ENCODE data around the gene TMEM163. TPM values are rescaled to one million over a fixed set of nuclear protein-coding genes. Genes with fewer than 3 reads are reported as not detected.
A peak's percentile ranks its signal among the peaks of the same experiment; 100 is the strongest.
"Not testable (repeated sequence)": the region's sequence is repeated elsewhere in the genome, so short reads cannot be mapped to it uniquely, and the experiment has no call there.

Gene TMEM163
- 0.04 TPM in 1 of 2 replicates, not detected in the other for total RNA-seq (2014; rRNA removed; shearing (Covaris generic))

DNA sequence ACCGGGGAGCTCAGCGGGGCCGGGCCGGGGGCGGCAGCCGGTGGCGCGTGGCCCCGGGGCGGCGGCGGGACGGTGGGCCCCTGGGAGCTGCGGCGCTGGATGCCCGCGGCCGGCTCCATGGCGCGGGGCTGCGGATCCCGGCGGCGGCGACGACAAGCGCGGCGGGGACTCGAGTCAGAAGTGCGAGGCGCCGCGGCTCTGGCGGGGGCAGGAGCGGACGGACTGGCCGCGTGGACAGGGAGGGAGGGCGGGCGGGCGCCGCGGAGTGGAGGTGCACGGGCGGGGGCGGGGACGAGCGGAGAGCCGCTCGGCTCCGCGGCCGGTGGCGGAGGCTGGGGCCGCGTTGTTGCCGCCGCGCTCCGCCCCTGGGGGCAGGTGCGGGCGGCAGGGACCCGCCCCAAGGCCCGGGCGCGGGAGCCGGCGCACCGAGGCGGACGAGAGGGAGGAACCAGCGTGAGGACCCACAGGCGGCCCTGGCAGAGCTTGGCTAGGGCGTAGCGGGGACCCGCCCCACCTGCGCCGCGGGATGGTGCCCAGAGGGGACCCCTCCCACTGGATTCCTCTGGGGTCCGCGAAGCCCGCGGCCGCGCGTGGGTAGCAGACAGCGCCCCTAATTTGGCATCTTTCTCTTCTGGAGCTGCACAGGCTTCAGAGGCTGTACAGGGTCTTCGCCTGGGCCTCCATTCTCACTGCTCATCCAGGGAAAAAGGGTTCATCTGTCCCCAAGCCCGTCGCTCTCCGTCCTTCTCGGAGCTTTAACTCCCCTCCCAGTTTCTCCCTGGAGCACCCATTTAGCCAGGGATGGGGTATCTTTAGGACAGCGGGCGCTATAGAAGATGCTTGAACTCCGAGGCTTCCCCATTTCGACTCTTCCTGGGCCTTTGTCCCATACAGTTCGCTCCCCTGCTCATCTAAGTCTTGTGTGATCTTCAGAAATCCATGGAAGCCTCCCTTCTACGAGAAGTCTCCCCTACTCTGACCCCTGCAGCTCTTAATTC lies at the start of gene TMEM163:
Gene TMEM163, minus strand, starts transcription at position 184 of the 998 bp plus-strand sequence.
- no peak for DNase-seq
- Histone ChIP-seq H3K4me1 (no peaks in the 10 kb centered on the region), H3K9me3 (replicated peaks) (no peaks in the 10 kb centered on the region), H3K36me3 (no peaks in the 10 kb centered on the region), H3K27ac (no peak within 1 kb of the TSS), H3K4me3 (no peak within 1 kb of the TSS), H3K27me3 (peaks cover 10% of the 10 kb centered on the region; the same call in 1 of the 2 replicates)

GRCh38 chr2:134766583-134766982 lies 47.8 kb upstream of the TMEM163 start:
- H3K4me3 ChIP-seq = no peak overlapping the region
- H3K27me3 ChIP-seq = no peaks in the 10 kb centered on the region
- H3K4me1 ChIP-seq = no peaks in the 10 kb centered on the region
- H3K27ac ChIP-seq = no peak overlapping the region
- no peaks in the 10 kb centered on the region for H3K36me3 ChIP-seq
- H3K9me3 ChIP-seq (replicated peaks) = no peaks in the 10 kb centered on the region
- DNase-seq = no peak

DNA sequence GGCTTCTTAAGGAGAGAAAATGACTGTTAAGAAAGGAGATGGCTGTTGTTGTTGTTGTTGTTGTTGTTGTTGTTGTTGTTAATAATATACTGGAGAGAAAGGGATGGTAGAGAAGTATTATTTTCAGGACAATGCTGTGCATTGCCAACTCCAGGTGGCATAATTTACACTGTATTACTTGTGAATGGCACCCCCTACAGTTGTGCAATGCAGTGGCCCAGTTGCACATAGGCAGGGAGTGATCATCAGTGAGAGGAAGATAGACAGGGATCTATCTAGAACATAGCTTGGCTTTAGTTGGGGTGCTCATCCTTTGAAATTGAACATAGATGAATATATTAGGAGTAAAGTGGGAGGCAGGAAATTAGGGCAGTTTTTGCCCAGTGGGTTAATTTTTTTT lies 47.2 kb upstream of the TMEM163 start:
- DNase-seq = no peak

DNA sequence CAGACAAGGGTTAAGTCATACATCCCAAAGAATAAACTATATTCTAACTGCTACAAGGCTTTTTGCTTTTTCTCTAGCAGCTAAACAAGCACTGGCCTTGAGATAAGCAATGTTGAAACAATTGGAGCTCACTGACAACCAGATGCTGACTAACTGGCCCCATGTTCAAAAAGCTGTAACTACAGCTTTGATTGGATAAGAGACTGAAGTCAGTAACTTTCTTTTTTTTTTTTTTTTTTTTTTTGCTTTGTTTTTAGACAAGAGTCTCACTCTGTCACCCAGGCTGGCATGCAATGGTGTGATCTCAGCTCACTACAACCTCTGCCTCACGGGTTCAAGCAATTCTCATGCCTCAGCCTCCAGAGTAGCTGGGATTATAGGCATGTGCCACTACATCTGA lies 45.4 kb upstream of the TMEM163 start:
- DNase-seq = no peak
- H3K36me3 ChIP-seq = no peaks in the 10 kb centered on the region
- H3K27ac ChIP-seq = no peak overlapping the region

More for the DNA sequence above, 47.2 kb upstream of the TMEM163 start:
- H3K4me3 ChIP-seq = no peak overlapping the region
- no peaks in the 10 kb centered on the region for H3K36me3 ChIP-seq
- no peaks in the 10 kb centered on the region for H3K9me3 ChIP-seq (replicated peaks)
- no peaks in the 10 kb centered on the region for H3K27me3 ChIP-seq
- no peaks in the 10 kb centered on the region for H3K4me1 ChIP-seq
- no peak overlapping the region for H3K27ac ChIP-seq

GRCh38 chr2:134763164-134763710 lies 44.4 kb upstream of the TMEM163 start:
- H3K36me3 ChIP-seq = no peaks in the 10 kb centered on the region
- no peak overlapping the region for H3K27ac ChIP-seq
- no peak overlapping the region for H3K4me3 ChIP-seq
- no peak for DNase-seq
- no peaks in the 10 kb centered on the region for H3K4me1 ChIP-seq
- H3K27me3 ChIP-seq = no peaks in the 10 kb centered on the region
- no peaks in the 10 kb centered on the region for H3K9me3 ChIP-seq (replicated peaks)

More for the DNA sequence above, 45.4 kb upstream of the TMEM163 start:
- no peak overlapping the region for H3K4me3 ChIP-seq
- H3K4me1 ChIP-seq = no peaks in the 10 kb centered on the region
- H3K27me3 ChIP-seq = no peaks in the 10 kb centered on the region
- no peaks in the 10 kb centered on the region for H3K9me3 ChIP-seq (replicated peaks)

DNA sequence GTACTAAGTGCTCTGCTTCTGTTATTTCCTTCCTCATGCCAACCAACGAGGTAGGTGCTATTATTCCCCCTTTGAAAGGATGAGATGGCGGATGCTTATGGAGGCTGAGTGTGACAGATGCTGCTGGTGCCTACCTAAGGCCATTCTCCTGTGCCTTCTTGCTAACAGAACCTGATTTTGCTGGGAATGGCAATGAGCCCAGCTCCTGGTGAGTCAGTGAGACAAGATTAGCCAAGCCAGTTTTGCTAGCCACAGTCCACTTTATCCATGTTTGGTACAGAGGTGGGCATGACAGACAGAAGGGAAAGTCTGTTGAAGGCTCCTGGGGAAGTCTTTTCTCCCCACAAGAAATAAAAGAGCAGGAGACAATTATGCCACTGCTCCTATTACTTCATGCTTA lies 43.7 kb upstream of the TMEM163 start:
- Histone ChIP-seq H3K4me1 (no peaks in the 10 kb centered on the region), H3K4me3 (no peak overlapping the region), H3K9me3 (replicated peaks) (no peaks in the 10 kb centered on the region), H3K27me3 (no peaks in the 10 kb centered on the region), H3K27ac (no peak overlapping the region), H3K36me3 (no peaks in the 10 kb centered on the region)
- DNase-seq = no peak

- no peaks in the 10 kb centered on the region for H3K4me1 ChIP-seq
- no peaks in the 10 kb centered on the region for H3K9me3 ChIP-seq (replicated peaks)
- H3K36me3 ChIP-seq = no peaks in the 10 kb centered on the region
- no peaks in the 10 kb centered on the region for H3K27me3 ChIP-seq
- DNase-seq = no peak
- H3K4me3 ChIP-seq = no peak overlapping the region
- no peak overlapping the region for H3K27ac ChIP-seq
Observed at GRCh38 chr2:134760385-134760784, 41.6 kb upstream of the TMEM163 start.

DNA sequence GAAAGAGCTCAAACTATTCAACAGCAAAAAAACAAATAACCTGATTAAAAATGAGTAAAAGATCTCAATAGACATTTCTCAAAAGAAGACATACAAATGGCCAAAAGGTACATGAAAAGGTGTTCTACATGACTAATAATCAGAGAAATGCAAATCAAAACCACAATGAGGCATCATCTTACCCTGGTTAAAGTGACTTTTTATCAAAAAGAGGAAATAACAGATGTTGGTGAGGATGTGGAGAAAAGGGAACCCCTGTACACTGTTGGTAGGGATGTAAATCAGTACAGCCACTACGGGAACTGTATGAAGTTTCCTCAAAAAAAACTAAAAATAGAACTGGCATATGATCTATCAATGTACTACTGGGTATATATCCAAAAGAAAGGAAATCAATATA lies 39.8 kb upstream of the TMEM163 start:
- Histone ChIP-seq H3K9me3 (replicated peaks) (no peaks in the 10 kb centered on the region), H3K4me1 (no peaks in the 10 kb centered on the region), H3K4me3 (no peak overlapping the region)

GRCh38 chr2:134751981-134752380 lies 33.2 kb upstream of the TMEM163 start:
- H3K27me3 ChIP-seq; H3K9me3 ChIP-seq (replicated peaks); H3K4me3 ChIP-seq; H3K27ac ChIP-seq; DNase-seq; H3K36me3 ChIP-seq; H3K4me1 ChIP-seq: not testable (repeated sequence)

More for the DNA sequence above, 39.8 kb upstream of the TMEM163 start:
- Histone ChIP-seq H3K36me3 (no peaks in the 10 kb centered on the region), H3K27me3 (no peaks in the 10 kb centered on the region), H3K27ac (no peak overlapping the region)
- DNase-seq = no peak

- no peak for DNase-seq
- Histone ChIP-seq H3K9me3 (replicated peaks) (no peaks in the 10 kb centered on the region; the same call in 1 of the 2 replicates), H3K4me1 (no peaks in the 10 kb centered on the region), H3K27ac (no peak overlapping the region), H3K36me3 (no peaks in the 10 kb centered on the region), H3K4me3 (no peak overlapping the region), H3K27me3 (no peaks in the 10 kb centered on the region)
Observed at GRCh38 chr2:134745546-134745945, 26.7 kb upstream of the TMEM163 start.

GRCh38 chr2:134745023-134745422 lies 26.2 kb upstream of the TMEM163 start:
- Histone ChIP-seq H3K27ac (no peak overlapping the region), H3K27me3 (no peaks in the 10 kb centered on the region), H3K9me3 (replicated peaks) (no peaks in the 10 kb centered on the region), H3K4me3 (no peak overlapping the region), H3K4me1 (no peaks in the 10 kb centered on the region), H3K36me3 (no peaks in the 10 kb centered on the region)
- no peak for DNase-seq

DNA sequence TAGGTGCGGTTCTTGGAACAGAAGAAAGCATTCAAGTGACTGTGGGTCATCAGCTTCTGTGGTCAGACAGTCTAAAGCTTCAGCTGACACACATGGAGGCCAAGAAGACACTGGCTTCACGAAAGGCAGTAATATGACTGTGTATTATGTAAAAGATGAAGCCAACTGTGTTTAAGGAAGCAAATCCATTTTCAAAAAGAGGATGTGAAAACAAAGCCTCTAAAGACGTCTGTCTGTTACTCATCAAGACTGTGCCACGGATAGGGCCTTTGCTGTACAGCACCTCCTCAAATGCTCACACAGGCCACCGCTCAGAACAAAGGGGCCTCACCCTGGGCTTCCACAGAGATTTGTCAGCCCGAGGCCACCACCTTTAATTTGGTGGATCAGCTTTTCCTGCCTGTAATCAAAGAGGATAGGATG lies 21.1 kb upstream of the TMEM163 start:
- no peak overlapping the region for H3K27ac ChIP-seq
- no peaks in the 10 kb centered on the region for H3K27me3 ChIP-seq
- no peaks in the 10 kb centered on the region for H3K9me3 ChIP-seq (replicated peaks)
- H3K36me3 ChIP-seq = no peaks in the 10 kb centered on the region
- DNase-seq = peak in 1 of 2 experiments; percentile 26
- peaks cover 15% of the 10 kb centered on the region for H3K4me1 ChIP-seq
- H3K4me3 ChIP-seq = no peak overlapping the region

- Histone ChIP-seq H3K27me3 (no peaks in the 10 kb centered on the region), H3K4me3 (no peak overlapping the region), H3K4me1 (peaks cover 15% of the 10 kb centered on the region), H3K27ac (no peak overlapping the region), H3K9me3 (replicated peaks) (no peaks in the 10 kb centered on the region), H3K36me3 (no peaks in the 10 kb centered on the region)
- no peak for DNase-seq
Observed at GRCh38 chr2:134739236-134739878, 20.6 kb upstream of the TMEM163 start.

GRCh38 chr2:134738141-134738870 lies 19.5 kb upstream of the TMEM163 start:
- no peak overlapping the region for H3K27ac ChIP-seq
- H3K9me3 ChIP-seq (replicated peaks) = no peaks in the 10 kb centered on the region
- H3K4me3 ChIP-seq = no peak overlapping the region
- no peaks in the 10 kb centered on the region for H3K27me3 ChIP-seq
- H3K36me3 ChIP-seq = no peaks in the 10 kb centered on the region
- peaks cover 15% of the 10 kb centered on the region for H3K4me1 ChIP-seq
- DNase-seq = no peak
